ENCODE results near the gene GRK6. TPM values are rescaled to one million over a fixed set of nuclear protein-coding genes. Genes with fewer than 3 reads are reported as not detected.

GRK6 gene
- total and polyA plus RNA-seq, 8 donors, result 7.2 to 14.5 (median 11.4) TPM

- FAIRE-seq (no peak), DNase-seq (no peak), ATAC-seq (no peak)
- no peak overlapping the region for H3K4me3 ChIP-seq
- WGBS, 2 donors, result 91% methylated on average over 20 of the region's 20 CpGs
- intact Hi-C loops (cut with DNase I), result no loop called here
- TF ChIP-seq CTCF (IDR thresholded peaks at IDR 0.05), result no peak
- H3K4me1 ChIP-seq, result no peaks in the 10 kb centered on the region
- peaks cover 2 to 33% (median 9%) of the 10 kb centered on the region in 3 donors for H3K36me3 ChIP-seq
- H3K27ac ChIP-seq, result no peak overlapping the region
- no peaks in the 10 kb centered on the region for H3K9me3 ChIP-seq
- H3K27me3 ChIP-seq, result no peaks in the 10 kb centered on the region
Observed at GRCh38 chr5:177434942-177435738, 8.7 kb downstream of the GRK6 start.

GRCh38 chr5:177435847-177436536, 9.5 kb downstream of the GRK6 start:
- 94 to 95% methylated on average over 37 of the region's 37 CpGs for WGBS, 2 donors
- intact Hi-C loops (cut with DNase I), result no loop called here
- DNase-seq (peak in 3 of 6 donors; percentile 13 to 65 (median 38)), ATAC-seq (no peak), FAIRE-seq (no peak)
- peaks cover 2 to 33% (median 9%) of the 10 kb centered on the region in 3 donors for H3K36me3 ChIP-seq
- no peaks in the 10 kb centered on the region for H3K9me3 ChIP-seq
- H3K27me3 ChIP-seq, result no peaks in the 10 kb centered on the region
- TF ChIP-seq CTCF (IDR thresholded peaks at IDR 0.05), result no peak
- no peak overlapping the region for H3K27ac ChIP-seq
- H3K4me3 ChIP-seq, result no peak overlapping the region
- H3K4me1 ChIP-seq, result no peaks in the 10 kb centered on the region

GRCh38 chr5:177437623-177438022, 11.1 kb downstream of the GRK6 start:
- WGBS, 2 donors, result 67 to 68% methylated on average over 4 of the region's 4 CpGs
- no peaks in the 10 kb centered on the region for H3K27me3 ChIP-seq
- no peak overlapping the region for H3K27ac ChIP-seq
- intact Hi-C loops (cut with DNase I), result no loop called here
- FAIRE-seq, result no peak
- no peaks in the 10 kb centered on the region for H3K9me3 ChIP-seq
- H3K4me1 ChIP-seq, result no peaks in the 10 kb centered on the region
- DNase-seq, result no peak
- no peak overlapping the region for H3K4me3 ChIP-seq
- ATAC-seq, result no peak
- H3K36me3 ChIP-seq, result peaks cover under 1 to 28% (median 9%) of the 10 kb centered on the region in 3 donors
- TF ChIP-seq CTCF (IDR thresholded peaks at IDR 0.05), result no peak

GRCh38 chr5:177438468-177438867, 12.0 kb downstream of the GRK6 start:
- H3K27ac ChIP-seq, result no peak overlapping the region
- H3K27me3 ChIP-seq, result no peaks in the 10 kb centered on the region
- DNase-seq (peak in 3 of 6 donors; percentile 15 to 45 (median 36)), ATAC-seq (no peak), FAIRE-seq (no peak)
- intact Hi-C loops (cut with DNase I), result no loop called here
- no peaks in the 10 kb centered on the region for H3K4me1 ChIP-seq
- H3K4me3 ChIP-seq, result no peak overlapping the region
- WGBS, 2 donors, result 95% methylated on average over 10 of the region's 10 CpGs
- no peak for TF ChIP-seq CTCF (IDR thresholded peaks at IDR 0.05)
- peaks cover 0 to 20% (median 4%) of the 10 kb centered on the region in 3 donors for H3K36me3 ChIP-seq
- H3K9me3 ChIP-seq, result no peaks in the 10 kb centered on the region
